Measurements from ENCODE around the gene KDM1B.
"Not testable (repeated sequence)": the region's sequence is repeated elsewhere in the genome, so short reads cannot be mapped to it uniquely, and the experiment has no call there.

GRCh38 chr6:18233770-18234169 is 78.5 kb downstream of the KDM1B start:
- not testable (repeated sequence) for TF ChIP-seq CTCF (conservative IDR thresholded peaks at IDR 0.05; ENCODE audit: low read depth in 2 of 2); CREB1 (CRISPR knock-in tag; IDR thresholded peaks at IDR 0.05; ENCODE audit: low read depth); POLR2AphosphoS5 (IDR thresholded peaks at IDR 0.05; ENCODE audit: low read depth); EZH2 (IDR thresholded peaks at IDR 0.05; ENCODE audit: low read depth, unreplicated experiment); EZH2phosphoT487 (IDR thresholded peaks at IDR 0.05; ENCODE audit: unreplicated experiment); JUNB (IDR thresholded peaks at IDR 0.05; ENCODE audit: unreplicated experiment); ZNF114 (CRISPR knock-in tag; IDR thresholded peaks at IDR 0.05); ZNF331 (CRISPR knock-in tag; IDR thresholded peaks at IDR 0.05; ENCODE audit: low read depth); REST (IDR thresholded peaks at IDR 0.05; ENCODE audit: unreplicated experiment)

All from GM23338 (cell line).